Measurements from ENCODE around the gene NRG2. TPM values are rescaled to one million over a fixed set of nuclear protein-coding genes. Genes with fewer than 3 reads are reported as not detected.

The NRG2 gene
- total RNA-seq, 4 donors from 2014 or later = 4.5 to 7.0 (median 5.4) TPM

- no peak for TF ChIP-seq CTCF (IDR thresholded peaks at IDR 0.05)
- TF ChIP-seq POLR2AphosphoS5 (IDR thresholded peaks at IDR 0.05) = no peak
- TF ChIP-seq EP300 (IDR thresholded peaks at IDR 0.05) = no peak
- no peak for TF ChIP-seq POLR2A (IDR thresholded peaks at IDR 0.05)
- Histone ChIP-seq H3K4me1 (peaks cover 13% of the 10 kb centered on the region), H3K27me3 (peaks cover 67% of the 10 kb centered on the region), H3K9me3 (no peaks in the 10 kb centered on the region), H3K36me3 (no peaks in the 10 kb centered on the region), H3K27ac (no peak overlapping the region), H3K4me3 (no peak overlapping the region)
- WGBS = 77% methylated on average over 3 of the region's 3 CpGs
- no peak for DNase-seq (ENCODE audit: low spot score in 2 of 2)
Observed at GRCh38 chr5:139797335-139797734, 245.8 kb downstream of the NRG2 start.

Other genes starting within 250 kb of the NRG2 start
- under 1 TPM in 3 of 4 donors, not detected in 1; 0.08 to 0.13 (median 0.10) TPM for gene PSD2, start 247.5 kb downstream of the NRG2 start, total RNA-seq
- gene PURA, start 70.8 kb upstream of the NRG2 start, total RNA-seq = 10 to 100 TPM; 12.5 to 31.8 (median 21.9) TPM
- gene IGIP, start 82.6 kb upstream of the NRG2 start, total RNA-seq = 10 to 100 TPM in 2 of 4 donors, 1 to 10 TPM in 2; 6.1 to 16.5 (median 11.6) TPM
- 10 to 100 TPM; 21.0 to 66.4 (median 37.0) TPM for gene CYSTM1, start 131.9 kb upstream of the NRG2 start, total RNA-seq